Liver (tissue), 9 donors: Measurements from ENCODE around the gene GCNA. TPM values are rescaled to one million over a fixed set of nuclear protein-coding genes. Genes with fewer than 3 reads are reported as not detected.

Experiments used
- DNase-seq: peaks from one replicate; pipeline ENCODE4 v3.0.0-alpha.2; 2017; ENCODE audit warnings: low spot score
- H3K27ac ChIP-seq, 2 donors: one replicate each; pipeline ENCODE4 v1.7.0; 2013; ENCODE audit warnings: inconsistent platforms in 2 of 2, low read length in 2 of 2, control low read depth in 1 of 2, low read depth in 1 of 2, mild to moderate bottlenecking in 1 of 2
- H3K27me3 ChIP-seq, 4 donors: one replicate each; pipeline versions ENCODE4 v1.6.1 to v1.7.0; 2013; ENCODE audit warnings: low read length in 3 of 4, inconsistent platforms in 1 of 4, mild to moderate bottlenecking in 1 of 4, moderate library complexity in 1 of 4; ENCODE audit not compliant: control insufficient read depth in 4 of 4, insufficient read depth in 4 of 4
- H3K36me3 ChIP-seq, 4 donors: one replicate each; pipeline versions ENCODE4 v1.6.1 to v1.7.0; 2013; ENCODE audit warnings: low read length in 3 of 4, mild to moderate bottlenecking in 3 of 4, low read depth in 1 of 4, moderate library complexity in 1 of 4; ENCODE audit not compliant: control insufficient read depth in 4 of 4, insufficient read depth in 3 of 4
- H3K4me1 ChIP-seq, 4 donors: one replicate each; pipeline versions ENCODE4 v1.6.1 to v1.7.0; 2013; ENCODE audit warnings: low read length in 3 of 4, mild to moderate bottlenecking in 3 of 4, moderate library complexity in 1 of 4; ENCODE audit not compliant: control insufficient read depth in 4 of 4, insufficient read depth in 4 of 4
- H3K4me3 ChIP-seq, 3 donors: one replicate each; pipeline versions ENCODE4 v1.6.1 to v1.7.0; 2013; ENCODE audit warnings: low read length in 3 of 3, control low read depth in 1 of 3, low read depth in 1 of 3, mild to moderate bottlenecking in 1 of 3
- H3K9ac ChIP-seq, 2 donors: one replicate each; pipeline ENCODE4 v1.7.0; 2013; ENCODE audit warnings: low read length in 2 of 2, mild to moderate bottlenecking in 2 of 2, moderate library complexity in 2 of 2, control low read depth in 1 of 2, low read depth in 1 of 2
- H3K9me3 ChIP-seq, 4 donors: one replicate each; pipeline versions ENCODE4 v1.6.1 to v1.7.0; 2013; ENCODE audit warnings: low read length in 3 of 4; ENCODE audit not compliant: control insufficient read depth in 4 of 4
- EGR1 ChIP-seq, 2 donors: IDR thresholded peaks; 2 replicates each; pipeline ENCODE4 v1.6.1; 2016 to 2018; ENCODE audit warnings: antibody characterized with exemption in 2 of 2, low read depth in 2 of 2
- FOXA1 ChIP-seq: IDR thresholded peaks from 2 replicates; pipeline ENCODE4 v1.6.1; 2016; ENCODE audit warnings: antibody characterized with exemption
- HNF4G ChIP-seq: IDR thresholded peaks from 2 replicates; pipeline ENCODE4 v1.6.1; 2016; ENCODE audit warnings: antibody characterized with exemption
- JUND ChIP-seq, 2 donors: IDR thresholded peaks; 2 replicates each; pipeline ENCODE4 v1.6.1; 2016; ENCODE audit warnings: antibody characterized with exemption in 2 of 2
- RAD21 ChIP-seq, 2 donors: IDR thresholded peaks; 2 replicates each; pipeline ENCODE4 v1.6.1; 2016; ENCODE audit warnings: antibody characterized with exemption in 2 of 2, mild to moderate bottlenecking in 2 of 2
- REST ChIP-seq: IDR thresholded peaks from 2 replicates; pipeline ENCODE4 v1.6.1; 2016; ENCODE audit warnings: antibody characterized with exemption, mild to moderate bottlenecking
- SP1 ChIP-seq: IDR thresholded peaks from 2 replicates; pipeline ENCODE4 v1.6.1; 2018; ENCODE audit warnings: antibody characterized with exemption, mild to moderate bottlenecking
- TAF1 ChIP-seq: conservative IDR thresholded peaks from 2 replicates; pipeline ENCODE4 v1.6.1; 2016; ENCODE audit warnings: antibody characterized with exemption, mild to moderate bottlenecking
- YY1 ChIP-seq: IDR thresholded peaks from 2 replicates; pipeline ENCODE4 v1.6.1; 2016; ENCODE audit warnings: antibody characterized with exemption, mild to moderate bottlenecking
- ZBTB33 ChIP-seq: IDR thresholded peaks from 2 replicates; pipeline ENCODE4 v1.6.1; 2016; ENCODE audit warnings: antibody characterized with exemption
- WGBS: extraction: QIAGEN DNeasy Blood & Tissue Kit; methylation state at CpG from one replicate; pipeline ENCODE4 v1.1.7; 2013; 5-methylcytosine and 5-hydroxymethylcytosine counted together
- polyA plus RNA-seq, 2 donors: library from polyadenylated mRNA; stranded (reverse) in 1 of 2; unstranded in 1 of 2; fragments of 200-250 nt in 1 of 2; fragments of >200 nt in 1 of 2; fragmentation: Nextera tagmentation in 1 of 2; extraction: Ambion mirVana in 1 of 2; gene quantifications; one replicate each; pipeline versions ENCODE4 v1.2.1 to v1.2.3, GENCODE V29; 2013 to 2015
- total RNA-seq, 2 donors: library from RNA; depleted of rRNA; stranded (reverse); fragments of >200 nt; gene quantifications; one replicate each; pipeline ENCODE4 v1.2.3, GENCODE V29; 2014
- TF ChIP-seq, protein P1 (sequence below): IDR thresholded peaks from 2 replicates; pipeline ENCODE4 v1.6.1; 2016; ENCODE audit warnings: antibody characterized with exemption
- TF ChIP-seq, protein P2 (sequence below): fragments of 150-350 bp; IDR thresholded peaks from 2 replicates; pipeline ENCODE4 v1.5.1; 2017; ENCODE audit warnings: improper control_type of control experiment, low read depth, low read length; ENCODE audit not compliant: missing input control
- donor health status: healthy.
- donor health status: healthy.
- donor health status: healthy.
- donor health status: healthy.
- donor health status: healthy.

Gene GCNA
- total and polyA plus RNA-seq, 4 donors = 0.18 to 3.7 (median 0.73) TPM

DNA sequence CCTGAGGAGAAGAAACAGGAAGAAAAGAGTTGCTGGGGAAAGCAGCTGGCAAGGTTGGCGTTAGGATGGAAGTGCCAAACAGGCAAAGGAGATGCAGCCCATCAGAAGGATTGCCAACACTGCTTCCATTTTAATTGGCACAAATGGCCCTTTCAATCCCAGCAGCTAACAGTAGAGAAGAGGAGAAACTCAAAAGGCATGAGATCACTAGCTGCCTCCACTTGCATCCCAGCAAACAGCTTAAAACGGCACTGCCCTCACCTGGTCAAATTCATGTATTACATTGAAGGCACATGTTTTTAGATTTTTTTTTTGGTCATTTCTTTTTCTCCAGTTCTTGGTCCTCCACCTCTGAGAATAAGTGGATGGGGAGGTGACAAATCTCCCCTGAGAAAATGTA, 74.2 kb downstream of the GCNA start:
- Histone ChIP-seq H3K4me1 (no peaks in the 10 kb centered on the region), H3K36me3 (no peaks in the 10 kb centered on the region), H3K4me3 (no peak overlapping the region), H3K9me3 (no peaks in the 10 kb centered on the region), H3K9ac (no peak overlapping the region), H3K27ac (no peak overlapping the region), H3K27me3 (no peaks in the 10 kb centered on the region)
- peak; percentile 37 for DNase-seq
- TF ChIP-seq YY1 = no peak
- TF ChIP-seq, protein P1, sequence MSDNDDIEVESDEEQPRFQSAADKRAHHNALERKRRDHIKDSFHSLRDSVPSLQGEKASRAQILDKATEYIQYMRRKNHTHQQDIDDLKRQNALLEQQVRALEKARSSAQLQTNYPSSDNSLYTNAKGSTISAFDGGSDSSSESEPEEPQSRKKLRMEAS = no peak
- no peak for TF ChIP-seq FOXA1
- TF ChIP-seq RAD21 (IDR thresholded peaks at IDR 0.05) = peak; percentile 83 to 90
- no peak for TF ChIP-seq EGR1 (IDR thresholded peaks at IDR 0.05; ENCODE audit: low read depth in 2 of 2)
- TF ChIP-seq HNF4G = no peak
- TF ChIP-seq, protein P2, sequence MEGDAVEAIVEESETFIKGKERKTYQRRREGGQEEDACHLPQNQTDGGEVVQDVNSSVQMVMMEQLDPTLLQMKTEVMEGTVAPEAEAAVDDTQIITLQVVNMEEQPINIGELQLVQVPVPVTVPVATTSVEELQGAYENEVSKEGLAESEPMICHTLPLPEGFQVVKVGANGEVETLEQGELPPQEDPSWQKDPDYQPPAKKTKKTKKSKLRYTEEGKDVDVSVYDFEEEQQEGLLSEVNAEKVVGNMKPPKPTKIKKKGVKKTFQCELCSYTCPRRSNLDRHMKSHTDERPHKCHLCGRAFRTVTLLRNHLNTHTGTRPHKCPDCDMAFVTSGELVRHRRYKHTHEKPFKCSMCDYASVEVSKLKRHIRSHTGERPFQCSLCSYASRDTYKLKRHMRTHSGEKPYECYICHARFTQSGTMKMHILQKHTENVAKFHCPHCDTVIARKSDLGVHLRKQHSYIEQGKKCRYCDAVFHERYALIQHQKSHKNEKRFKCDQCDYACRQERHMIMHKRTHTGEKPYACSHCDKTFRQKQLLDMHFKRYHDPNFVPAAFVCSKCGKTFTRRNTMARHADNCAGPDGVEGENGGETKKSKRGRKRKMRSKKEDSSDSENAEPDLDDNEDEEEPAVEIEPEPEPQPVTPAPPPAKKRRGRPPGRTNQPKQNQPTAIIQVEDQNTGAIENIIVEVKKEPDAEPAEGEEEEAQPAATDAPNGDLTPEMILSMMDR = peak; percentile 60
- 47% methylated on average over 2 of the region's 2 CpGs for WGBS

DNA sequence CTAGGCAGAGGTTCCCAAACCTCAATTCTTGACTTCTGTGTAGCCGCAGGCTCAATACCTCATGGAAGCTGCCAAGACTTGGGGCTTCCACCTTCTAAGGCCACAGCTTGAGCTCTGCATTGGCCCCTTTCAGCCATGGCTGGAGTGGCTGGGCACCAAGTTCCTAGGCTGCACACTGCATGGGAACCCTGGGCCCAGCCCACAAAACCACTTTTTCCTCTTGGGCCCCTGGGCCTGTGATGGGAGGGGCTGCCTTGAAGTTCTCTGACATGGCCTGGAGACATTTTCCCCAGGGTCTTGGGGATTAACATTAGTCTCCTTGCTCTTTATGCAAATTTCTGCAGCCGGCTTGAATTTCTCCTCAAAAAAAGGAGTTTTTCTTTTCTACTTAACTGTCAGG, 75.1 kb downstream of the GCNA start:
- H3K27me3 ChIP-seq = no peaks in the 10 kb centered on the region
- H3K4me1 ChIP-seq = no peaks in the 10 kb centered on the region
- WGBS = 99% methylated on average over 2 of the region's 2 CpGs
- H3K9ac ChIP-seq = no peak overlapping the region
- no peak for DNase-seq
- H3K27ac ChIP-seq = no peak overlapping the region
- H3K4me3 ChIP-seq = no peak overlapping the region
- TF ChIP-seq HNF4G (no peak), JUND (IDR thresholded peaks at IDR 0.05) (no peak), FOXA1 (no peak), TAF1 (no peak), SP1 (no peak), EGR1 (IDR thresholded peaks at IDR 0.05; ENCODE audit: low read depth in 2 of 2) (no peak), REST (no peak), ZBTB33 (no peak)
- TF ChIP-seq, protein P2 = no peak
- H3K9me3 ChIP-seq = no peaks in the 10 kb centered on the region
- no peaks in the 10 kb centered on the region for H3K36me3 ChIP-seq
